ENCODE measurements around the gene TANC1. TPM values are rescaled to one million over a fixed set of nuclear protein-coding genes. Genes with fewer than 3 reads are reported as not detected.

TANC1 gene
- polyA plus RNA-seq, 1 donor (not counting 4 experiments of a cell fraction or from before 2014, with no cell fraction given) = 33.5 TPM

- Histone ChIP-seq H3K9me3 (ENCODE audit: control insufficient read depth, low read depth, low read length) (no peaks in the 10 kb centered on the region), H3K9me1 (ENCODE audit: control insufficient read depth, extremely low read depth, insufficient read depth, low read length) (no peaks in the 10 kb centered on the region), H2AFZ (ENCODE audit: control insufficient read depth, low read length) (no peak overlapping the region), H3K4me3 (ENCODE audit: control insufficient read depth in 2 of 3, extremely low read depth in 1 of 3, insufficient read depth in 2 of 3, low read depth in 1 of 3, low read length in 3 of 3) (peak overlapping the region in 1 of 3 experiments; percentile 41), H3K4me2 (ENCODE audit: control insufficient read depth, extremely low read depth, insufficient read depth, low read depth, low read length) (peak overlapping the region; percentile 59), H3K27ac (ENCODE audit: control insufficient read depth, insufficient read depth, low read length) (peak overlapping the region; percentile 45), H3K79me2 (ENCODE audit: control insufficient read depth, insufficient read depth, low read length) (peaks cover 61% of the 10 kb centered on the region), H3K36me3 (ENCODE audit: control insufficient read depth in 2 of 2, extremely low read depth in 1 of 2, insufficient read depth in 2 of 2, low read length in 2 of 2) (peaks cover 0 to 2% of the 10 kb centered on the region in 2 experiments), H4K20me1 (ENCODE audit: control insufficient read depth, extremely low read depth, insufficient read depth, low read length) (no peaks in the 10 kb centered on the region), H3K4me1 (ENCODE audit: control insufficient read depth, extremely low read depth, insufficient read depth, low read length) (peaks cover 58% of the 10 kb centered on the region), H3K27me3 (ENCODE audit: control insufficient read depth, extremely low read depth, insufficient read depth, low read length) (no peaks in the 10 kb centered on the region), H3K9ac (ENCODE audit: control insufficient read depth, extremely low read depth, insufficient read depth, low read length) (peak overlapping the region; percentile 26)
- dilution Hi-C loops (cut with MboI; ENCODE audit: extremely low pct_ligation_motif_present, low sequenced_read_pairs) = no loop called here
- TF ChIP-seq CTCF (optimal IDR thresholded peaks at IDR 0.05 in 1 of 3, IDR thresholded peaks at IDR 0.05 in 1 of 3, conservative IDR thresholded peaks at IDR 0.05 in 1 of 3; ENCODE audit: extremely low read depth in 1 of 3, insufficient read depth in 2 of 3, low read length in 3 of 3) = no peak
- FAIRE-seq = peak; percentile 87
- peak; percentile 49 for DNase-seq (ENCODE audit: low read depth, low spot score)
Measured at GRCh38 chr2:159042115-159042850, 73.8 kb downstream of the TANC1 start.

- Histone ChIP-seq H3K79me2 (ENCODE audit: control insufficient read depth, insufficient read depth, low read length) (peaks cover 67% of the 10 kb centered on the region), H2AFZ (ENCODE audit: control insufficient read depth, low read length) (no peak overlapping the region), H3K9me1 (ENCODE audit: control insufficient read depth, extremely low read depth, insufficient read depth, low read length) (no peaks in the 10 kb centered on the region), H3K36me3 (ENCODE audit: control insufficient read depth in 2 of 2, extremely low read depth in 1 of 2, insufficient read depth in 2 of 2, low read length in 2 of 2) (peaks cover 2 to 5% of the 10 kb centered on the region in 2 experiments), H3K4me1 (ENCODE audit: control insufficient read depth, extremely low read depth, insufficient read depth, low read length) (peaks cover 60% of the 10 kb centered on the region), H3K9ac (ENCODE audit: control insufficient read depth, extremely low read depth, insufficient read depth, low read length) (no peak overlapping the region), H3K9me3 (ENCODE audit: control insufficient read depth, low read depth, low read length) (no peaks in the 10 kb centered on the region), H3K4me2 (ENCODE audit: control insufficient read depth, extremely low read depth, insufficient read depth, low read depth, low read length) (no peak overlapping the region), H4K20me1 (ENCODE audit: control insufficient read depth, extremely low read depth, insufficient read depth, low read length) (no peaks in the 10 kb centered on the region), H3K27me3 (ENCODE audit: control insufficient read depth, extremely low read depth, insufficient read depth, low read length) (no peaks in the 10 kb centered on the region), H3K4me3 (ENCODE audit: control insufficient read depth in 2 of 3, extremely low read depth in 1 of 3, insufficient read depth in 2 of 3, low read depth in 1 of 3, low read length in 3 of 3) (no peak overlapping the region), H3K27ac (ENCODE audit: control insufficient read depth, insufficient read depth, low read length) (no peak overlapping the region)
- no peak for FAIRE-seq
- DNase-seq (ENCODE audit: low read depth, low spot score) = no peak
- no peak for TF ChIP-seq EZH2 (IDR thresholded peaks at IDR 0.05; ENCODE audit: low read length)
- no peak for TF ChIP-seq CTCF (optimal IDR thresholded peaks at IDR 0.05 in 1 of 3, IDR thresholded peaks at IDR 0.05 in 1 of 3, conservative IDR thresholded peaks at IDR 0.05 in 1 of 3; ENCODE audit: extremely low read depth in 1 of 3, insufficient read depth in 2 of 3, low read length in 3 of 3)
- dilution Hi-C loops (cut with MboI; ENCODE audit: extremely low pct_ligation_motif_present, low sequenced_read_pairs) = no loop called here
Measured at GRCh38 chr2:159043710-159044109, 75.3 kb downstream of the TANC1 start.
